ENCODE results near the gene PHC2.

GRCh38 chr1:33468531-33468930 lies 37.6 kb upstream of the PHC2 start:
- TF ChIP-seq CTCF (conservative IDR thresholded peaks at IDR 0.05; ENCODE audit: low read length) = no peak
- no peak for TF ChIP-seq EZH2phosphoT487 (IDR thresholded peaks at IDR 0.05; ENCODE audit: borderline replicate concordance, low read depth, low read length)

All from OCI-LY7 (cell line).